22Rv1 (cell line): ENCODE data around the gene IL6R.

Source experiments
- CTCF ChIP-seq: fragments of 450-650 bp; IDR thresholded peaks from 2 replicates; pipeline ENCODE4 v1.5.1; 2017; ENCODE audit warnings: mild to moderate bottlenecking
- ZFX ChIP-seq: fragments of 450-650 bp; IDR thresholded peaks from 2 replicates; pipeline ENCODE4 v1.6.1; 2017; ENCODE audit warnings: antibody characterized with exemption, borderline replicate concordance

- TF ChIP-seq CTCF (no peak), ZFX (no peak)
These were observed 7.0 kb upstream of the IL6R start for GRCh38 chr1:154398141-154398540.
